Measurements from ENCODE around the gene IGF1. TPM values are rescaled to one million over a fixed set of nuclear protein-coding genes. Genes with fewer than 3 reads are reported as not detected.

The IGF1 gene
- total RNA-seq, 1 experiment from 2014 or later = not detected

- TF ChIP-seq SMAD3 (CRISPR knock-in tag; IDR thresholded peaks at IDR 0.05; ENCODE audit: borderline replicate concordance) = no peak
These were observed 46.3 kb upstream of the IGF1 start (continued) for GRCh38 chr12:102526656-102527055.

- ATAC-seq (peak; percentile 70), DNase-seq (ENCODE audit: low spot score) (no peak)
- CTCF ChIA-PET = interaction anchor here (1.2 to 2.2 kb wide), 3 partner anchors 9 to 288 kb away, joined by 3 to 8 read pairs (median 4); no protein-coding TSS in a partner anchor
- Mint-ChIP-seq H3K4me1 (peaks cover 6% of the 10 kb centered on the region), H3K27me3 (ENCODE audit: low read depth) (no peaks in the 10 kb centered on the region), H3K36me3 (no peaks in the 10 kb centered on the region), H3K4me3 (no peak overlapping the region), H3K9me3 (peaks cover 11% of the 10 kb centered on the region), H3K27ac (no peak overlapping the region)
- TF ChIP-seq NR1H2 (CRISPR knock-in tag; IDR thresholded peaks at IDR 0.05) (no peak), HMGXB4 (CRISPR knock-in tag; IDR thresholded peaks at IDR 0.05) (no peak), E2F5 (CRISPR knock-in tag; IDR thresholded peaks at IDR 0.05) (no peak), CDX4 (CRISPR knock-in tag; IDR thresholded peaks at IDR 0.05; ENCODE audit: borderline replicate concordance) (no peak), ELF4 (CRISPR knock-in tag; IDR thresholded peaks at IDR 0.05; ENCODE audit: low read depth) (no peak), FOXP4 (CRISPR knock-in tag; IDR thresholded peaks at IDR 0.05) (no peak)
- POLR2A ChIA-PET = no interaction called here
These were observed 42.4 kb upstream of the IGF1 start for GRCh38 chr12:102522768-102523167.

- Mint-ChIP-seq H3K27ac (no peak overlapping the region), H3K36me3 (no peaks in the 10 kb centered on the region), H3K9me3 (peaks cover 11% of the 10 kb centered on the region), H3K4me1 (peaks cover 6% of the 10 kb centered on the region), H3K27me3 (ENCODE audit: low read depth) (no peaks in the 10 kb centered on the region), H3K4me3 (no peak overlapping the region)
- ChIA-PET POLR2A (no interaction called here), CTCF (interaction anchor here (0.6 to 2.2 kb wide), 4 partner anchors 8 to 289 kb away, joined by 3 to 8 read pairs (median 4); no protein-coding TSS in a partner anchor)
- ATAC-seq = no peak
- DNase-seq (ENCODE audit: low spot score) = no peak
- TF ChIP-seq CREB1 (CRISPR knock-in tag; IDR thresholded peaks at IDR 0.05) = no peak
- TF ChIP-seq ZNF532 (CRISPR knock-in tag; IDR thresholded peaks at IDR 0.05; ENCODE audit: borderline replicate concordance) = no peak
- no peak for TF ChIP-seq SOX15 (CRISPR knock-in tag; IDR thresholded peaks at IDR 0.05)
- TF ChIP-seq JAZF1 (CRISPR knock-in tag; IDR thresholded peaks at IDR 0.05) = no peak
- TF ChIP-seq ATF2 (CRISPR knock-in tag; IDR thresholded peaks at IDR 0.05; ENCODE audit: borderline replicate concordance, low read depth) = no peak
- no peak for TF ChIP-seq OVOL2 (CRISPR knock-in tag; IDR thresholded peaks at IDR 0.05; ENCODE audit: borderline replicate concordance)
- TF ChIP-seq FOXP4 (CRISPR knock-in tag; IDR thresholded peaks at IDR 0.05) = no peak
- TF ChIP-seq GRHL2 (CRISPR knock-in tag; IDR thresholded peaks at IDR 0.05; ENCODE audit: insufficient replicate concordance, severe bottlenecking) = no peak
- TF ChIP-seq ATF6 (CRISPR knock-in tag; IDR thresholded peaks at IDR 0.05) = no peak
- TF ChIP-seq ETV6 (CRISPR knock-in tag; IDR thresholded peaks at IDR 0.05) = no peak
These were observed 41.4 kb upstream of the IGF1 start for GRCh38 chr12:102521662-102522277.

Data from WTC11 (cell line).